ENCODE measurements around the gene ADAMTS20.

Gene ADAMTS20

DNA sequence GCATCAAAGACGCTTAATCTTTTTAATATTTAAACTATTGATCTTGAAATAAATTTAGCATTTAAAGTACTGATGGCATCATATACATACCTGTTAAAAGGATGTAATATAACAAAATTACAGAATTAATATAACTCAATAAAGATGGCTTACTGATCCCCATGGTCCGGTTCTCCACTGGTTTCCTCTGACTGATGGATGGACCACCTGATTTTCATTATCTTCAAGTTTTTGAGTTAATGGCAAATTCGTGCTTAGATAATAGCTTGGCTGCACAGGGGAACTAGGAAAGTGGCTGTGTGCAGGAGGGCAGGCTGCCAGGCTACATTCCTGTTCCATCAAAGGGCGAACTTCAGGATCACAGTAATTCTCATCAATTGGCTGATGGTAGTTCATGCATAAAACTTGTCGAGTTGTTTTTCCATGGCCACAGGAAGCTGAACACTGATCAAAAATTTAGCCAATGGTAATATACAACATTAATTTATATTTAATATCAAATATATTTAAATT lies 123.9 kb downstream of the ADAMTS20 start:
- Mint-ChIP-seq H3K4me1 (no peaks in the 10 kb centered on the region), H3K4me3 (no peak overlapping the region), H3K9me3 (no peaks in the 10 kb centered on the region), H3K27ac (no peak overlapping the region), H3K27me3 (no peaks in the 10 kb centered on the region), H3K36me3 (no peaks in the 10 kb centered on the region)
- DNase-seq = no peak
- no peak for ATAC-seq (replicated peaks)

DNA sequence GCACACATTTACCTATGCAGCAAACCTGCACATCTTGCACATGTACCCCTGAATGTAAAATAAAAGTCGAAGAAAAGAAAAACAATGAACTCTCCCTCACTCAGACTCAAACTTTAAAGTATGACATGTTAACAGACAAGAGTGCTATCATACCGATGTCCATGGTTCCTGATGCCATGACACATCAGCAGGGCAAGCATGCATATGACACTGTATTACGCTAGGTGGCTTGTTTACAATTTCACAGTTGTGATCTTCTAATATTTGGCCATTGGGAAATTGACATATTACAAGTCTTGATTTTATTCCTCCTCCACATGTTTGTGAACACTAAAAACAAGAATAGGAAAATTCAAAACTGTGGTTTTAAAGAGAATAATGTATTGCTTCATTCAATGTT lies 126.6 kb downstream of the ADAMTS20 start:
- Mint-ChIP-seq H3K4me1 (no peaks in the 10 kb centered on the region), H3K4me3 (no peak overlapping the region), H3K9me3 (no peaks in the 10 kb centered on the region), H3K36me3 (no peaks in the 10 kb centered on the region), H3K27ac (no peak overlapping the region), H3K27me3 (no peaks in the 10 kb centered on the region)
- no peak for ATAC-seq (replicated peaks)
- no peak for DNase-seq

DNA sequence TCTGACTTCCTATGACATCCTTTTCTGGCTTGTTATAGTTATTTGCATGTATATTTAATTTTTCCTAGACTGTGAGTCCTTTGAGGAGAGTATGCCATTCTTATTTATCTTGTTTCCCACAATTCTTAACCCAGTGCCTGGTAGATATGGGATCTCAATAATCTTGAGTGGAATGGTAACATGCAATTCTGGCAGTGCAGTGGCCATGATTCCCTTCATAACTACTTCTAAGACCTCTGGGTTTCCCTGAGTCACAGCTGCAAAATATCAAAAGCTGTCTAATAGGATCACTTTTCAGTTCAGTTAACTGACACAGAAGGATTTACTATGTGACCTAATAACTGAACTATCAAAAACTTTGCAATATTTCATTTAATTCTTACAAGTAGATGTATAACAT lies 135.0 kb downstream of the ADAMTS20 start:
- Mint-ChIP-seq H3K4me1 (no peaks in the 10 kb centered on the region), H3K27me3 (no peaks in the 10 kb centered on the region), H3K27ac (no peak overlapping the region), H3K9me3 (peaks cover 0 to 2% of the 10 kb centered on the region in 2 donors), H3K36me3 (no peaks in the 10 kb centered on the region), H3K4me3 (no peak overlapping the region)
- DNase-seq (no peak), ATAC-seq (replicated peaks) (no peak)

DNA sequence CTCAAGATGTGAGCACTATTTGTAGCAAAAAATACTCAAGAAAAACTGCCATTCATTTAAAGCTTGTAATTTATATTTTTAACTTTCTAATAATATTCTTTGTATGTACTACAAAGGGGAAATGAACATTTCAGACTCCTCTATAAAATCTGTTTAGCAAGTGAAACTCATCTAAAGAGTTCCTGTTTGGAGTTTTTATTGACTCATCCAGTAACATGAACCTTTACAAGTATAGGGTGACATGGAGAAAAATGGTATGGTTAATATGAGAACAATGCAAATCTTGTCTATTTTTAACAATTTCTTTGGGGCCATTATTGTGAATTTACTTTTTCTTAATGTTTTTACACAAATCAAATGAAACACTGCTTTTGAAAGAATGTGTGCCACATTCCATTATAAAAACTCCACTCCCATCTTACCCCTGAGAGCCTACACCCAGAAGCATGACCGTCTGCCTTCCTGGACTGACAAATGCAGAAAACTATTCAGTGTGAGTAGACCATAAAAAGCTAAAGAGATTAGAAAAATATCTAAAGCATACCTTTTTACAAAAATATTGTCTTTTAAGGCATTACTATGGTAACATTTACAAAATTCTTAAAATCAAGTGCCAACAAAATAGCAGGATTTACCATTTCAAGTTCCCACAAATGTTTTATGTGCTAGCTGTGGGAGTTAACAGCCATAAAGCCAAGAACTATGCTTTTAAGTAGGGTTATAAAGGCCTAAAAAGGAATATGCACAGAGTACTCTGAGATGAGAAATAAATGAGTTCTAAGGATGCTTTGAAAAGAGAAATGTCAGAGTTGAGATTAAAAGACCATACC lies 144.0 kb downstream of the ADAMTS20 start:
- Mint-ChIP-seq H3K27me3 (no peaks in the 10 kb centered on the region), H3K4me1 (no peaks in the 10 kb centered on the region), H3K4me3 (no peak overlapping the region), H3K27ac (no peak overlapping the region), H3K9me3 (no peaks in the 10 kb centered on the region), H3K36me3 (no peaks in the 10 kb centered on the region)
- peak; percentile 67 to 81 for ATAC-seq (replicated peaks)
- no peak for DNase-seq

DNA sequence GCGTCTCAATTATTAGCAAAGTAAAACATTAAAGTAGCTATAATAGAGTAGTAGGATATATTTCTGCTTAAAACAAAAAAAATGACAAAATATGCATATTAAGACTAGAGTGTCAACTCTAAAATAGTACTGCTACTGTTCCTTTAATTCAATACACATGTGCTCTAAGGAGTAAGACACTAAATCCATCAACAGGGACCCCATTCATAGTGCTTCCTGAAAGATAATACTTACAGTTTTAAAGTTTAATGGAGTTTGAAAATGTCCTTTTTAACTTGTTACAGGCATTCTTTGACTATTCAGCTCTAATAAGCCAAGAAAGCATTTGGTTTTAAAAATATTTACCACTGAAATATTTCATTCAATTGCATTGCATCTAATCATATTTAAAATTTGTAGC lies 145.2 kb downstream of the ADAMTS20 start:
- Mint-ChIP-seq H3K27me3 (no peaks in the 10 kb centered on the region), H3K36me3 (no peaks in the 10 kb centered on the region), H3K4me3 (no peak overlapping the region), H3K27ac (no peak overlapping the region), H3K4me1 (no peaks in the 10 kb centered on the region), H3K9me3 (no peaks in the 10 kb centered on the region)
- DNase-seq (no peak), ATAC-seq (replicated peaks) (no peak)

DNA sequence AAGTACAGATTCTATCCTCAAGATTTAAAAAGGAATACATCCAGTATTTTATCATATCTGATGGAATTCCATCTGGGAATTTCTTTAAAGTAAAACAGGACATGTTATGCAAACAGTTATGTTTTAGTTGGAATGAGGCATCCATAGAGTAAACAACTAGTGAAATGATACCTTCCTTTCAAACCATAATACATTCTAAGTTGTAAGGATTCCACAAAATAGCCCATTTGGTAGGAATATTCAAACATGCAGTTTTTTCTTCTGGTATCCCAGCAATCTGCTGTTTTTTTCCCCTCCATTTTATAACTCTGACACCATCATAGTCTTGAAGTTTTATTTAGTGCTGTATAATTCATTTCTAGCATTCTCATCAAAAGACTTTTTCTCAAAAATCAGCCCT lies 149.6 kb downstream of the ADAMTS20 start:
- Mint-ChIP-seq H3K27ac (no peak overlapping the region), H3K27me3 (no peaks in the 10 kb centered on the region), H3K36me3 (no peaks in the 10 kb centered on the region), H3K9me3 (no peaks in the 10 kb centered on the region), H3K4me1 (no peaks in the 10 kb centered on the region), H3K4me3 (no peak overlapping the region)
- no peak for ATAC-seq (replicated peaks)
- DNase-seq = no peak

DNA sequence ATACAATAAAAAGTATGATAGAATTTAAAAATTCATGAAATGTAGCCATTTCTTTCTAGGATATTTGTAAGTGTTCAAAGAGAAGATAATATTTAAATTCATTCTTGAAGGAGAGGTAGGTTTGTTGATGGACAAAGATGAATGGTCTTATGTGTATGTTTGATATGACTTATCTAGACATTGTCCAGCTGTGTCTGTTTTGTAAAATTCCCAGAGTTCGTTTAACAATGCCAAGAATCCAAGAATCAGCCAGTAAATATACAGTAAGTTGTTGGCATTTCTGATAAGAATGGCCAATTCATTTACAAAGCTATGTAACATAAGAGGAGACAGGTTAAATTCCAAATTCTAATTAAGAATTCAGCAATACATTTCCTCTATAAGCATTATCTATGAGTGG lies 150.9 kb downstream of the ADAMTS20 start:
- Mint-ChIP-seq H3K9me3 (no peaks in the 10 kb centered on the region), H3K4me1 (no peaks in the 10 kb centered on the region), H3K27ac (no peak overlapping the region), H3K4me3 (no peak overlapping the region), H3K27me3 (no peaks in the 10 kb centered on the region), H3K36me3 (no peaks in the 10 kb centered on the region)
- ATAC-seq (replicated peaks) = no peak
- no peak for DNase-seq

DNA sequence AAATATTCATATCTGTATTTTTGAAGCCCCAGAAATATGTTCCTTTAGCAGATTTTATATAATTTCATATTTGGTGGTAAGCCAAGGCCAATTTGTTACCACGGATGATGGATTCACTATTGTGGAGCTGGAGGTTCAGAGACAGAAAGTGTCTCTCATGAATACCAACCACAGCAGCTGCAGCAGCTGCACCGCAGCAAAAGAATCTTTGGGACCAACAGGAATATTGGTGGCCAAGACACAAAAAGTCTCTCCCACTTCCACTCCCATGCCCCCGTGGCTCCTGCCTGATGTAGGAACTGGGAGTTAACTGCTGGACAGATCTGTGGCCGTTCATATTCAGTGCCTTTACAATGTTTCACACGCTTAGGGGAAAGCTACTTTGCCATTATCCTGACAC lies 155.3 kb downstream of the ADAMTS20 start:
- Mint-ChIP-seq H3K9me3 (no peaks in the 10 kb centered on the region), H3K4me3 (no peak overlapping the region), H3K27me3 (no peaks in the 10 kb centered on the region), H3K4me1 (no peaks in the 10 kb centered on the region), H3K27ac (no peak overlapping the region), H3K36me3 (no peaks in the 10 kb centered on the region)
- ATAC-seq (replicated peaks) (no peak), DNase-seq (no peak)

DNA sequence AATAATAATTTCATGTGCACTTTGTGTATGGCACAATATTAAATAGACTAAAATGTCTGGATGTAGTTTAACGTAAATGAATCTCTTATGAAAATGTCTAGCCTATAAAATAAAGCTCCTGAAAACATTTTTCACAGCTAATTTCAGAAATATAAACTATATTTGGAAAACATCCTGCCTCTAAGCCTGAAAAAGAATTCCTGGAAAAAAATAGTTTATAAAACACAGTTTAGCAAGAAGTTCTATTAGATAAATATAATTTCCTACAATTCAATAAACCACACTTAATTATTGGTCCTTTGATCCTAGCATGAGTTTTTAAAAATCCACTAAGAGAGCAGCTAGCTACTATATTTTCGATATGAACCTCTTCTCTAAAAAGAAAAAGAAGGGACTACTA lies 159.9 kb downstream of the ADAMTS20 start:
- Mint-ChIP-seq H3K36me3 (no peaks in the 10 kb centered on the region), H3K4me3 (no peak overlapping the region), H3K27me3 (no peaks in the 10 kb centered on the region), H3K9me3 (peaks cover 0 to 4% of the 10 kb centered on the region in 2 donors), H3K27ac (no peak overlapping the region), H3K4me1 (no peaks in the 10 kb centered on the region)
- DNase-seq (no peak), ATAC-seq (replicated peaks) (no peak)

DNA sequence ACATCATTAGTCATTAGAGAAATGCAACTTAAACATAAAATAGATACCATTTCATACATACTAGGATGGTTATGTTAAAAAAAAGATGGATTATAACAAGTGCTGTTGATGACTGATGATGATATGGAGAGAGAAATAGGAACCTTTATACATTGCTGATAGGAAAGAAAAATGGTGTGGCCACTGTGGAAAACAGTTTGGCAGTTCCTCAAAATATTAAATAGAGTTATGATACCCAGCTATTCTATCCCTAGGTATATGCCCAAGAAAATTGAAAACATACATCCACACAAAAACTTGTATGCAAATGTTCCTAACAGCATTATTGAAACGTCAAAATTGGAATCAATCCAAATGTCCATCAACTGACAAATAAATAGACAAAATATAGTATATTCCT lies 170.1 kb downstream of the ADAMTS20 start:
- Mint-ChIP-seq H3K4me3 (no peak overlapping the region), H3K4me1 (no peaks in the 10 kb centered on the region), H3K27ac (no peak overlapping the region), H3K9me3 (peaks cover 9 to 15% of the 10 kb centered on the region in 2 donors), H3K27me3 (no peaks in the 10 kb centered on the region), H3K36me3 (peaks cover 0 to 3% of the 10 kb centered on the region in 2 donors)
- ATAC-seq (replicated peaks) (no peak), DNase-seq (no peak)

DNA sequence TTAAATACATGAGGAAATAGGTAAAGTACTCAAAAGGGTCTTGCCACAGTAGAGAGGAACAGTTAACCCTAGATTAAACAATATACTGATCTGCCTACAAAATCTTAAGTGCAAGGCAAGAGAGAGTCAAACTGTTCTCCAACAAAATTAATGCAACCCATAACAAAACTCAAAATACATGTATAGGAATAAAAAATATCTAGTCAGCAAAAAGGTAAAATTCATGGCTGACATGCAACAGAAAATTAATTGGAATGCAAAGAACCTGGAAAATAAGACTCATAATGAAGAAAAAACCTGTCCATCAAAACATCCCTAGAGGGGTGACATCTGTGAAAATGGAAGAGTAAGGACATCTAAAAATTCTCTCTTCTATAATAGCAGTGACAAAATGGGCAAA lies 173.6 kb downstream of the ADAMTS20 start:
- H3K4me3 Mint-ChIP-seq = no peak overlapping the region
- H3K36me3 Mint-ChIP-seq = peaks cover 0 to 1% of the 10 kb centered on the region in 2 donors
- H3K27ac Mint-ChIP-seq = no peak overlapping the region
- no peaks in the 10 kb centered on the region for H3K27me3 Mint-ChIP-seq
- no peaks in the 10 kb centered on the region for H3K4me1 Mint-ChIP-seq
- no peak for ATAC-seq (replicated peaks)
- no peak for DNase-seq
- peaks cover 2 to 12% of the 10 kb centered on the region in 2 donors for H3K9me3 Mint-ChIP-seq

DNA sequence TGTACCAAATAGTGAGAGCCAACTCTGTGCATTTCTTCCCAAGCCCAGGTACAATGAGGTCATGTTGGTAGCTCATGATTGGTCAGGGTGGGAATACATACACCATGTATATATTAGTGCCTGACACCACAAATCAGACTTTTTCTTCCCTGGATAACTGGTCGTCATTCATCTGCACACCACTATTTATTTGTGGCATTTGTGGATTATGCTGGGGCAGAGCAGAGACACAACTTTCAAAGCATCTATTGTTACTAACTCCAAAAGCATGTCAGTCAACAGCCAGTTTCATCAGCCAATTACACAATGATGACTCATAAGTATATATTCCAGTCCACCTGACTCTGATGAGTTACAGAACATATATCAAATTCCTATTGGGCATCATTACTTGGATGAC lies 181.7 kb downstream of the ADAMTS20 start:
- no peak overlapping the region for H3K4me3 Mint-ChIP-seq
- H3K27me3 Mint-ChIP-seq = no peaks in the 10 kb centered on the region
- DNase-seq (no peak), ATAC-seq (replicated peaks) (no peak)
- H3K4me1 Mint-ChIP-seq = no peaks in the 10 kb centered on the region
- H3K36me3 Mint-ChIP-seq = no peaks in the 10 kb centered on the region
- no peak overlapping the region for H3K27ac Mint-ChIP-seq
- H3K9me3 Mint-ChIP-seq = no peaks in the 10 kb centered on the region

DNA sequence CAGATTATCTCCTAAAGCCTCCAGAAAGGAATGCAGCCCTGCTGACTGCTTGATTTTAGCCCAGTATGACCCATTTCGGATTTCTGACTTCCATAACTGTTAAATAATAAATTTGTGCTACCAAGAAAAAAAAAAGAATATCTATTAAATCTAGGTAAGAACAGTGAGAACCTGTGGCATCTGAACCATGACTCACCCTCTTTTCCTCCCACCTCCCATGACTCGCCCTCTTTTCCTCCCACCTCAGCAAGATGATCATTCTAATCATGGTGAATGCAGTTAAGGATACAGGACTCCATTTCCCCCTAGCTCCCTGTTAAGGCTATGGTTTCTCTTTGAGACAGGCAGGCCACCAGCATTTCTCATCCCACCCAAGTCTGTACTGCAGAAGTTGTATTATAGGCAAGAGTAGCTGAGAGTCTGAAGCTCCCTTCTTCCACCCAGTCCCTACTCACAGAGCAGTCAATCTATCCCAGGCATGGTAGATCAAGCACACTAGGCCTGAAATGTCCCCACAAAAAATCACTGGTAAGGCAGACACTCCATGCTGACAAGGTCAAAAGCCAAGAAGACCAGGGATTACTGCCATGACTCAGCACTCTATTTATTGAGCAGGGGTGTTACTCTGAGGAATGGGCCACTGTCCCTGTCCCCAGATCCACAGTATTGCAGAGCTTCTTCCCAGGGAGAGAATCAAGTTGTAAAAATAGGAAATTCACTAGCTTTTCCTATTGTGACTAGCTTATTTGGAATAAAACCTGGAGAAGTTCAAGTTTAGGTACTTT lies 188.9 kb downstream of the ADAMTS20 start:
- Mint-ChIP-seq H3K4me3 (no peak overlapping the region), H3K27me3 (peaks cover 0 to 3% of the 10 kb centered on the region in 2 donors), H3K4me1 (no peaks in the 10 kb centered on the region), H3K36me3 (no peaks in the 10 kb centered on the region), H3K9me3 (no peaks in the 10 kb centered on the region), H3K27ac (no peak overlapping the region)
- ATAC-seq (replicated peaks) = no peak
- DNase-seq = no peak

DNA sequence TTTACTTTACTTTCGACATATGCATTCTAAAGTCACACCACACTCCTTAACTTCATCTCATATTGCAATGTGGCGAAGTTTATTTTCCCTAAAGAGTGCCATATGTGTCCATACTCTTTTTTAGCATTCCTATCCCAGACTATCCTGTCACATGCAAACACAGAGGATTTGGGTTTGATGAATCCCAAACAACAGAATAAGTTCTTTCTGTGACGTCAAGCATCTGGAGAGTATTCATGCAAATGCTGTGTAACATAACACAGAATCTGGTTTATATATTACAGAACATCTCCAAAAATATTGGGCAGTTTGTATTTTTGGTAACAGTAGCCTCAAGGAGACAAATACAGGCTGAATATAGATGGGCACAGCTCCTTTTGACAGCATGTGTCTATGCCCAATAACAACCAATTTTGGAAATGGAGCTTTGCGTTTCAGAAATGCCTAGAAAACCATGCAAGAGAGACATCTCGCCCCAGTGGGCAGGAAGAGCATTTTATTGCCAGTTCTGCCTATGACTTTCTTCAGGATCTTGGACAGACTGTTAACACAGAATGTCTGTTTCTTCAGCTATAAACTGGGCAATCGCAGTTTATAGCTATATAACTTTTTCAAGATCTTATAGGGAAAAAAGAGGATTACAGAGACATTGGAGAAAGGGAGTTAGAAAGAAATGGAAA lies 190.8 kb downstream of the ADAMTS20 start:
- H3K27ac Mint-ChIP-seq = no peak overlapping the region
- H3K9me3 Mint-ChIP-seq = no peaks in the 10 kb centered on the region

More for the DNA sequence above, 190.8 kb downstream of the ADAMTS20 start:
- Mint-ChIP-seq H3K36me3 (no peaks in the 10 kb centered on the region), H3K4me3 (no peak overlapping the region), H3K27me3 (peaks cover 0 to 3% of the 10 kb centered on the region in 2 donors), H3K4me1 (no peaks in the 10 kb centered on the region)
- DNase-seq (no peak), ATAC-seq (replicated peaks) (no peak)
